DND-41 (cell line): ENCODE data around the gene TMEM38B.

Experiments
- CTCF ChIP-seq: IDR thresholded peaks from 2 replicates; pipeline ENCODE4 v1.5.1; 2012; ENCODE audit warnings: borderline replicate concordance, low read length, moderate library complexity, mild to moderate bottlenecking; ENCODE audit not compliant: poor library complexity, severe bottlenecking; ENCODE audit errors: extremely low read depth
- EZH2 ChIP-seq: IDR thresholded peaks from 3 replicates; pipeline ENCODE4 v1.6.1; 2012; ENCODE audit warnings: borderline replicate concordance, low read depth, mild to moderate bottlenecking, moderate library complexity, low read length, inconsistent platforms; ENCODE audit not compliant: severe bottlenecking

- no peak for TF ChIP-seq EZH2
- TF ChIP-seq CTCF, result no peak
Observed at GRCh38 chr9:105663914-105664313, 30.4 kb upstream of the TMEM38B start.
